Right lobe of liver (tissue), 6 donors: Measurements from ENCODE around the gene SRP14. TPM values are rescaled to one million over a fixed set of nuclear protein-coding genes. Genes with fewer than 3 reads are reported as not detected.

Experiments used
- ATAC-seq, 4 donors: fragments of 200-7000 bp; cut with Tn5 transposase; one replicate each; pipeline ENCODE4 v1.9.1; 2020; ENCODE audit warnings: mild to moderate bottlenecking in 4 of 4, moderate library complexity in 4 of 4
- DNase-seq, 3 donors: peaks; one replicate each; pipeline ENCODE4 v3.0.0-alpha.2; 2020
- H3K27ac ChIP-seq, 3 donors: fragments of 200-600 bp; one replicate each; pipeline ENCODE4 v1.8.0; 2022
- H3K27me3 ChIP-seq, 2 donors: fragments of 200-600 bp; one replicate each; pipeline ENCODE4 v1.8.0; 2022
- H3K36me3 ChIP-seq, 4 donors: fragments of 200-600 bp; sonication (generic) in 1 of 4; one replicate each; pipeline versions ENCODE4 v1.5.1 to v1.8.0; 2017 to 2022; ENCODE audit warnings: control low read depth in 1 of 4
- H3K4me1 ChIP-seq, 4 donors: fragments of 200-600 bp; sonication (generic) in 1 of 4; one replicate each; pipeline versions ENCODE4 v1.5.1 to v1.8.0; 2017 to 2022; ENCODE audit warnings: control low read depth in 1 of 4
- H3K4me3 ChIP-seq, 3 donors: fragments of 200-600 bp; one replicate each; pipeline ENCODE4 v1.8.0; 2022
- H3K9me3 ChIP-seq, 4 donors: fragments of 200-600 bp; sonication (generic) in 1 of 4; one replicate each; pipeline versions ENCODE4 v1.5.1 to v1.8.0; 2017 to 2022; ENCODE audit warnings: control low read depth in 1 of 4
- POLR2A ChIP-seq: fragments of 450-650 bp; IDR thresholded peaks from one replicate; pipeline ENCODE4 v1.6.1; 2017; ENCODE audit warnings: antibody characterized with exemption, mild to moderate bottlenecking
- WGBS: methylation state at CpG from one replicate; pipeline ENCODE4 v1.1.6; 2018; ENCODE audit warnings: low coverage, low lambda C conversion rate; ENCODE audit not compliant: insufficient coverage; ENCODE audit errors: missing lambda C conversion rate; 5-methylcytosine and 5-hydroxymethylcytosine counted together
- intact Hi-C, 2 donors: fragments of 100-400 bp; cut with DNase I; formaldehyde crosslinking; loops; one replicate each; pipeline versions ENCODE4 v1.11.2 to v1.14.1; 2022
- total RNA-seq, 6 experiments: library from RNA; depleted of rRNA in 2 of 6; stranded (reverse); fragments of >200 nt in 2 of 6; fragmentation: NEBNext Ultra II Directional in 3 of 6; extraction: Animal tissue kit (Norgen Biotek cat#: 25700) in 3 of 6; gene quantifications; one replicate each; pipeline versions ENCODE4 v1.1.0 to v1.2.4, GENCODE V29; 2016 to 2023
- TF ChIP-seq, protein P1 (sequence below), 4 donors: fragments of 200-600 bp in 3 of 4; fragments of 450-650 bp in 1 of 4; IDR thresholded peaks; one replicate each; pipeline versions ENCODE4 v1.5.1 to v1.8.0; 2016 to 2022; ENCODE audit warnings: antibody characterized with exemption in 4 of 4, mild to moderate bottlenecking in 2 of 4
- donor health status: DM: no; HTN: yes; CAD: no.
- donor health status: DM: no; HTN: no; CAD: no.
- donor health status: DM: no; HTN: no; CAD: no.
- donor health status: DM: no; HTN: yes; CAD: no.
- donor health status: DM: no; HTN: yes; CAD: no.

SRP14 gene
- total RNA-seq, 6 experiments from 2014 or later, result 57.9 to 277 (median 81.0) TPM

DNA sequence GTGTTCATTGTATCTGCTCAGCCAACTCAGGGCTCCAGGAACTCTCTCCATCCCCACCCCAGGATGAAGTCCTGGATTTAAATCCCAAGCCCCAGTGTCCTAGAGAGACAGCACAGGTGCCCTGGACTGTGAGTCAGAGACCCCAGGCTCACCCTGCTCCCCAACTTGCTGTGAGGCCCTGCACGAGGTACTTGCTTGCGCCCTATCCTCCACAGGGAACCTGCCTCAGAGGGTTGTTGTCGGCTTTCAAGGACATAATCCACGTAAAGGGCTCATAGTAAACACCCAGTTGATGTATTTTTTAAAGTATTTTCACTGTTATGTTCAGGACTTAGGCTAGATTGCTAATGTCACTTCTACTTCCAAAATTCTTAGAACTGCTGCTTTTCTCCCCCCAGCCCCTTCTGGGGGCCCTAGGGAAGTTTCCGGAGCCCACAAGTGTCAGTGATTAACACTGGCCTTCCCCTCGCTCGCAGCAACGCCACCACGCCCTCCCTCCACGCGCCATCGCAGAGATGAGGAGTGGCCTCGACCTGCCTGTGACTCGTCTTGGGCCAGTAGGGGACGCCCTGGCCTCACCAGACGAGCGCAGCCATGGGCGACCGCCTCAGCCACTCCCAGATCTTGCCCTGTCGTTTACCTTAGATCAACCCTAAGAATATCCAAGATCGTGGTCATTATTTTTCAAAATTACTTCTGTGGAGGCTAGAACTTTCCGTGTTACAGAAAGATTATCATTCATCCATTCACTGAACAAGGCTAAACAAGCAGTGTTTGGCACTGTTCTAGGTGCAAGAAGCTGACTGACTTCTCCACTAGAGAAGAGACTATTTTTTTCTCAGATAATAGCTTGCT is 6.0 kb upstream of the SRP14 start:
- no peak overlapping the region for H3K4me3 ChIP-seq
- whole genome bisulfite sequencing, result 5% methylated on average over 17 of the region's 22 CpGs
- H3K36me3 ChIP-seq, result no peaks in the 10 kb centered on the region
- TF ChIP-seq, protein P1, sequence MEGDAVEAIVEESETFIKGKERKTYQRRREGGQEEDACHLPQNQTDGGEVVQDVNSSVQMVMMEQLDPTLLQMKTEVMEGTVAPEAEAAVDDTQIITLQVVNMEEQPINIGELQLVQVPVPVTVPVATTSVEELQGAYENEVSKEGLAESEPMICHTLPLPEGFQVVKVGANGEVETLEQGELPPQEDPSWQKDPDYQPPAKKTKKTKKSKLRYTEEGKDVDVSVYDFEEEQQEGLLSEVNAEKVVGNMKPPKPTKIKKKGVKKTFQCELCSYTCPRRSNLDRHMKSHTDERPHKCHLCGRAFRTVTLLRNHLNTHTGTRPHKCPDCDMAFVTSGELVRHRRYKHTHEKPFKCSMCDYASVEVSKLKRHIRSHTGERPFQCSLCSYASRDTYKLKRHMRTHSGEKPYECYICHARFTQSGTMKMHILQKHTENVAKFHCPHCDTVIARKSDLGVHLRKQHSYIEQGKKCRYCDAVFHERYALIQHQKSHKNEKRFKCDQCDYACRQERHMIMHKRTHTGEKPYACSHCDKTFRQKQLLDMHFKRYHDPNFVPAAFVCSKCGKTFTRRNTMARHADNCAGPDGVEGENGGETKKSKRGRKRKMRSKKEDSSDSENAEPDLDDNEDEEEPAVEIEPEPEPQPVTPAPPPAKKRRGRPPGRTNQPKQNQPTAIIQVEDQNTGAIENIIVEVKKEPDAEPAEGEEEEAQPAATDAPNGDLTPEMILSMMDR (IDR thresholded peaks at IDR 0.05), result peak; percentile 88 to 95 (median 90)
- TF ChIP-seq POLR2A, result no peak
- intact Hi-C loops, result loop anchor here (5.0 to 10.0 kb wide), 3 partner anchors 60 to 232 kb away; partner anchors contain the start of gene BMF (in 1 of the 2)
- no peaks in the 10 kb centered on the region for H3K9me3 ChIP-seq
- H3K4me1 ChIP-seq, result peaks cover 0 to 23% (median 8%) of the 10 kb centered on the region in 4 donors
- peak overlapping the region in 1 of 3 donors; percentile 18 for H3K27ac ChIP-seq
- H3K27me3 ChIP-seq, result no peaks in the 10 kb centered on the region
- DNase-seq (peak; percentile 81 to 87 (median 87)), ATAC-seq (peak; percentile 73 to 84 (median 78))

DNA sequence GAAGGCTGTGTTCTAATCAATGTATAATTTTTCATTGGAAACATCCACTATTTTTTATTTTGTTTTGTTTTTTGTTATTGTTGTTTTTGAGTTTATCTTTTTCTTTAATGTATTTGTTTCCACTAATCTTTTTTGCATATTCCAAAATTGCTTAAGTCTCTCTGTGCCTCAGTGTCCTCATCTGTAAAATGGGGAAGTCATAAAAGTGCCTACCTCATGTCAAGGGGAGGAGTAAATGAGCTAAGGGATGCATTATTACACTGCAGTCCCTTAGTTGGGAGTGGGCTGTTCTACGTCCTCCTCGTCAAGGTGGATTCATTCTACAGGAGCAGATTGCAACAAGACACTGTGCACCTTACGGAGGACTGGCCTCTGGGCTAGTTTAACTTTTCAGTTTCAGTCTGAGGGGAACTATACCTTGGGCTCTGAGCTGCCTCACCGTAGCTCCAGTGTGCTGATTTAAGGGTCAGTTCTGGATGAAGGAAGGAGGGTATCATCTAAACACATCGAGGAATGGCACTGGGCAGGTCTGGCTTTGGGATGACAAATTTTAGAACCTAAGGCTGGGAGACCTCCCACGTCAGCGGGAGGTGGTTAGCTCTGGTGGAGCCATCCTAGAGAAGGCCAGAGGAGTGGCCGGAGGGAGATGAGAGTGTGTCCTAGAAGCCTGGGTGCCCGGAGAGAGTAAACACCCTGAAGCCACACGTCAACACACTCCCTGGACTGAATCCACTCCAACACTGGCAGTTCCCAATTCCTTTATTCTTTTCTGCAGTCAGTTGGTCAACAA is 5.1 kb upstream of the SRP14 start:
- Histone ChIP-seq H3K36me3 (no peaks in the 10 kb centered on the region), H3K9me3 (no peaks in the 10 kb centered on the region), H3K27me3 (no peaks in the 10 kb centered on the region), H3K4me3 (no peak overlapping the region), H3K4me1 (peaks cover 0 to 28% (median 9%) of the 10 kb centered on the region in 4 donors), H3K27ac (no peak overlapping the region)
- TF ChIP-seq, protein P1 (IDR thresholded peaks at IDR 0.05), result no peak
- no peak for TF ChIP-seq POLR2A
- intact Hi-C loops, result loop anchor here (5.0 to 10.0 kb wide), 3 partner anchors 61 to 233 kb away; partner anchors contain the start of gene BMF (in 1 of the 2)
- 73% methylated on average over 2 of the region's 10 CpGs for WGBS
- ATAC-seq (no peak), DNase-seq (no peak)

DNA sequence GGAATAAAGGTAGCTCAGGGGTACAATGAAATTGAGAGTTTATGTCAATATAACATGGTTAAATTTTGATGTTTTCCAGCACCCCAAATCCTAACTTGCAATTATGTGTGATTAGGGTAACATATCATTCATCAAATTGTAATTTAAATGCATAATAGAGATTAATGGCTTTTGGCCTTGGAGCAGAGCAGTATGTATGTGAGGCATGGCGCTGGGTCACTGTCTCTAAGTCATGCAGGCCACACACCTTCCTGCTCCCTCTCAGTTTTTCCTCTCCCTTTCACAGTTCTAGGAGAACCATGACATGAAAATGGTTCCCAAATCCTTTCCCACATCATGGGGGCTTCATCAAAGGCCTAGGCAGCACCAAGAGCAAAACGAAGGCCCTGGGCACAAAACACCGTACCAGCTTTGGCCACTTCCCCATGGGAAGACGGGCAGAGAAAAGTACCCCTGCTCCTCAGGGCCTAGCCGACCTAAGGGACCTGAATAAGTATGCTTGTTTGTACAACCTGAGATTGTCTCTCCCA is 3.9 kb upstream of the SRP14 start:
- Histone ChIP-seq H3K27ac (no peak overlapping the region), H3K4me1 (peaks cover 0 to 31% (median 9%) of the 10 kb centered on the region in 4 donors), H3K36me3 (no peaks in the 10 kb centered on the region), H3K27me3 (no peaks in the 10 kb centered on the region), H3K9me3 (no peaks in the 10 kb centered on the region), H3K4me3 (no peak overlapping the region)
- intact Hi-C loops, result loop anchor here (5.0 to 10.0 kb wide), 3 partner anchors 62 to 234 kb away; partner anchors contain the start of gene BMF (in 1 of the 2)
- no peak for DNase-seq
- WGBS, result 88% methylated on average over 3 of the region's 5 CpGs
- no peak for ATAC-seq
- no peak for TF ChIP-seq POLR2A
- TF ChIP-seq, protein P1 (IDR thresholded peaks at IDR 0.05), result no peak

DNA sequence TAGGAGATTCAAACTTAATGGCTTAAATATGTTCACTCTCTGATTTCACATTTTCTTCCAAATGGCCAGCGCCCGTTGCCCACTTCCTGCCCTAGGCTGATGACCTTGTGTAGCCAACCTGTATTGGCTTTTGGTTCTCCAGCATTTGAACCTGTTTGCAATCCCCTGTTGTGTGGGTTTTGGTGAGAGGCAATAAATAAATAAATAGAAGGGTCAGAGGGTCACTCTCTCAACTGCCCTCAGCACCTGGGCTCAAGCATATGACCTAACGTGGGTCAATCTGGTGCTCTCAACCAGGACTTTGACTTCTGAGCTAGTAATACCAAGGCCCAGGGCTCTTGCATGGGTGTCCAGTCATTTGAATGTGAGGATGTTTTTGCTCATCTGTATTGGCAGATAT is 1.8 kb upstream of the SRP14 start:
- Histone ChIP-seq H3K4me1 (peaks cover 0 to 34% (median 10%) of the 10 kb centered on the region in 4 donors), H3K27ac (peak overlapping the region; percentile 93 to 96 (median 95)), H3K4me3 (peak overlapping the region in 1 of 3 donors; percentile 88), H3K27me3 (no peaks in the 10 kb centered on the region), H3K9me3 (no peaks in the 10 kb centered on the region), H3K36me3 (peaks cover 0 to 16% (median 6%) of the 10 kb centered on the region in 4 donors)
- ATAC-seq (peak; percentile 63 to 77 (median 69)), DNase-seq (peak in 2 of 3 donors; percentile 68 to 82)
- TF ChIP-seq POLR2A, result no peak
- TF ChIP-seq, protein P1 (IDR thresholded peaks at IDR 0.05), result no peak
- 8% methylated on average over 3 of the region's 3 CpGs for WGBS
- intact Hi-C loops, result loop anchor here (5.0 to 10.0 kb wide), 3 partner anchors 64 to 237 kb away; partner anchors contain the start of gene BMF (in 1 of the 2)
